Measurements from ENCODE around the gene OR6N2.

OR6N2 gene, protein sequence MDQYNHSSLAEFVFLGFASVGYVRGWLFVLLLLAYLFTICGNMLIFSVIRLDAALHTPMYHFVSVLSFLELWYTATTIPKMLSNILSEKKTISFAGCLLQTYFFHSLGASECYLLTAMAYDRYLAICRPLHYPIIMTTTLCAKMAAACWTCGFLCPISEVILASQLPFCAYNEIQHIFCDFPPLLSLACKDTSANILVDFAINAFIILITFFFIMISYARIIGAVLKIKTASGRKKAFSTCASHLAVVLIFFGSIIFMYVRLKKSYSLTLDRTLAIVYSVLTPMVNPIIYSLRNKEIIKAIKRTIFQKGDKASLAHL

GRCh38 chr1:158781104-158781503, at the start of gene OR6N2:
Gene OR6N2, minus strand, starts transcription at chr1:158781204. Its CDS starts 3,569 bp downstream, at chr1:158777635.
- DNase-seq (ENCODE audit: low read depth in 4 of 4, low spot score in 1 of 4), result no peak

DNA sequence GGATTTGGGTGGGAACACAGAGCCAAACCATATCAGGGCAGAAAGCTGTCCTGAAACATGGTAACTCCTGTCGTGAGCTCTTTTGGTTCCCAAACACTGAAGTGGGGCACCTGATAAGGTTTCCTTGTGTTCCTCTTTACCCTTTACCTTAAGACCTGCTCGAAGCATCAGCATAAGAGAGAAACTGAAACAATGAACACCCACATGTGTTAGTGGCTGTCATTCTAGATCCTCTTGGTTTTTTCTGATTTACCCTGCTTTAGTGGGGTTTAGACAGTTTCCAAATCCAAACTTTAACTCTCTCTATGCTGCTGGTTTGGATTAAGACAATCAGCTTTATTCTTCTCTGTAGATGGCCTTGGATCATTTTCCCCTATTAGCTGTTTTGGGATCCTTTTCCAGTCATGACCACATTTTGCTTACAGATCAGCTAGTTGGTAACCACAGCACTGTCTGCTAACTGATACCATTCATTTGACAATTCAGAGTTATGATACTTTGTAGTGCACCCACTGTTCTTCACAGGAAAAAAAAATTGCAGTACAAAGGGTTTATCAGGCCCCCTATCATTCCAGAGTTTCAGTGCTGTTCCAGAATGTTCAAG, 49.2 kb upstream of the OR6N2 start:
- DNase-seq (ENCODE audit: low read depth in 4 of 4, low spot score in 1 of 4), result no peak

DNA sequence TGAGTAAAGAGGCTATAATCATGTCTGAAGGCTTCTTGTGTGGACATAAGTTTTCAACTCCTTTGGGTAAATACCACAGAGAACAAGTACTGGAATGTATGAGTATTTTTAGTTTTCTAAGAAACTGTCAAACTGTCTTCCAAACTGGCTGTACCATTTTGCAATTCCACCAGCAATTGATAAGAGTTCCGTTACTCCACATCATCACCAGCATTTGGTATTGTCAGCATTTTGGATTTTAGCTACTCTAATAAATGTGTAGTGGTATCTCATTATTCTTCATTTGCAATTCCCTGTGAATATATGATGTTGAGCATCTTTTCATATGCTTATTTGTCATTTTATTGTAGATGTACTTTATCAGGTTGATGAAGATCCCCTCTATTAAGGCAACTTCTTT, 40.7 kb upstream of the OR6N2 start:
- no peak for DNase-seq (ENCODE audit: low read depth in 4 of 4, low spot score in 1 of 4)

DNA sequence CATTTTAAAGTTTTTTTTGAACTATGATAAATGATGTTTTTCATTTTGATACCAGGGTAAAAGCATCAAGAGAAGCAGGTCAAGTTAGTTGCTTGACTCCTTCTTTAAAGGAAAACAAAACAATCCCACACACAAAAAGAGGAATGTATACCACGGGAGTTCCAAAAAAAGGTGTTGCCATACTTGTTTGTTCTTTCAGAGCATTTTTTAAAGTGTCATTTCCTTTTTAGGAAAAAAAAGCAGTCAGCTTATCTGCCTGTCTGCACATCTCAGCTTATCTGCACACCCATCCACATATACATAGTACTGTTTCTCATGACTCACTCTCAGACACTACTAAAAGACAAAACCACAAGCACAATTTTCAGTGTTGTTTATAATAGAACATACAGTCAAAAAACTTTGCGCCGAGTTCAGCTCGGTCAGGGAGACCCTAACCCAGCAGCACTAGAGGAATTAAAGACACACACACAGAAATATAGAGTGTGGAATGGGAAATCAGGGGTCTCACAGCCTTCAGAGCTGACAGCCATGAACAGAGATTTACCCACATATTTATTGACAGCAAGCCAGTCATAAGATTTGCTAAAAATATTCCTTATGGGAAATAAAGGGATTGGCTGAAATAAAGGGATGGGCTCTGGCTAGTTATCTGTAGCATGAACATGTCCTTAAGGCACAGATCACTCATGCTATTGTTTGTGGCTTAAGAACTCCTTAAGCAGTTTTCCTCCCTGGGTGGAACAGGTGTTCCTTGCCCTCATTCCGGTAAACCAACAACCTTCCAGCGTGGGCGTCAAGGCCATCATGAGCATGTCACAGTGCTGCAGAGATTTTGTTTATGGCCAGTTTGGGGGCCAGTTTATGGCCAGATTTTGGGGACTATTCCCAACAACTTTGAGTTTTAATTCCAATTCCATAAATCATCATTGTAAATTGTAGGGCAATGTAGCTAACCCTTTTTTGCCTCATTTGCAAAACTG, 38.7 kb upstream of the OR6N2 start:
- no peak for DNase-seq (ENCODE audit: low read depth in 4 of 4, low spot score in 1 of 4)

GRCh38 chr1:158818975-158819431, 38.0 kb upstream of the OR6N2 start:
- DNase-seq (ENCODE audit: low read depth in 4 of 4, low spot score in 1 of 4), result no peak

- no peak for DNase-seq (ENCODE audit: low read depth in 4 of 4, low spot score in 1 of 4)
These were observed 37.6 kb upstream of the OR6N2 start for GRCh38 chr1:158818560-158818959.

DNA sequence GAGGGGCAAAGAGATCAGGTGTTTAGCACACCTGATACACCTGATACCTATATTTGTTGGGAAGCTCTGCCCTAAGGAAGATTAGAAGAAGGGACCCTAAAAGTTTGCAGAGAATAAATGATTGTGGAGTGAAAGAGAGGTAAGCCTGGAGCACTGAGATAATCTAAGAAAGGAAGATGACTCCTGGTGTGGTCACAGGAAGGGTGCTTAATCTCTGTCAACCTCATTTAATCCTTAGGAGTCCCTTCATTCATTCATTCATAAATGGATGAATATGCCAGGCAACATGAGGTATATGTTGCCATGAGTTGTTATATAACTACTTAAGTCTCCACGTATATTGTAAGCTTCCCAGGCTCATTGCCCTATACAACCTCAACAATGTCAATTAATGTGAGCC, 34.0 kb upstream of the OR6N2 start:
- no peak for DNase-seq (ENCODE audit: low read depth in 4 of 4, low spot score in 1 of 4)

DNA sequence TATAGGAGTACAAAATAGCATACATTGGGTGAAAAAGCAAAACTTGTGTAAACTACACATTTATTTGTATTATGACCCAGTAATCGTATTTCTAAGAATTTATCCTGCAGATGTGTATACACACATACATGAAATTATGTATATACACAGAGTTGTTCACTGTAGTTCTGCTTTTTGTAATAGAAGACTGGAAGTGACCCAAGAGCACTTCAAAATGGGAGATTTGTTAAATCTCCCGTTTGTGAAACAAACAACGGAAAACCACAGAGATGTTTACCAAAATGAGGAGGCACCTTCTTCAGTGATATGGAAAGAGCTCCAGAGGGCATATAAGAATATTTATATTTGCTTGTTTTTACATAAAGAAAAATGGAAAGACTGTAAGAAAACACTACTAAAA, 32.2 kb upstream of the OR6N2 start:
- DNase-seq (ENCODE audit: low read depth in 4 of 4, low spot score in 1 of 4), result no peak

GRCh38 chr1:158812336-158812735, 31.3 kb upstream of the OR6N2 start:
- no peak for DNase-seq (ENCODE audit: low read depth in 4 of 4, low spot score in 1 of 4)

DNA sequence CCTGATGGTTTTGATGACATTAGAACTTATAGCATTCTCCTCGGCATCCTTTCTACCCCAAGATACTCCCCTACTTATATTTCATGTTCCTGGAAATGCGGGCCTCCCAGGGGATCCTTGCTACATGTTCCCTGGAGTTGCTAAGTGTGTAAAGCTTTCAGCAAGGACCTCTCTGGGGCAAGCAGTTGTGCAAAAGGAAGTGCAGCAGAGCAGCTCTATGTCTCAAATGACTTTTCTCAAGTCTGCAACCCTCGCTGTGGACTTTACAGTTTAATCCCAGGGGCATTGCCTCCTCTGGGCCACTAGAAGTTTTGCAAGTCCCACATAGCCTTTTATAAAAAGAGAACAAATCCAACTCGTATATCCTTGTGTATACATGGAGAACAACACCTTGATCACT, 29.3 kb upstream of the OR6N2 start:
- no peak for DNase-seq (ENCODE audit: low read depth in 4 of 4, low spot score in 1 of 4)

DNA sequence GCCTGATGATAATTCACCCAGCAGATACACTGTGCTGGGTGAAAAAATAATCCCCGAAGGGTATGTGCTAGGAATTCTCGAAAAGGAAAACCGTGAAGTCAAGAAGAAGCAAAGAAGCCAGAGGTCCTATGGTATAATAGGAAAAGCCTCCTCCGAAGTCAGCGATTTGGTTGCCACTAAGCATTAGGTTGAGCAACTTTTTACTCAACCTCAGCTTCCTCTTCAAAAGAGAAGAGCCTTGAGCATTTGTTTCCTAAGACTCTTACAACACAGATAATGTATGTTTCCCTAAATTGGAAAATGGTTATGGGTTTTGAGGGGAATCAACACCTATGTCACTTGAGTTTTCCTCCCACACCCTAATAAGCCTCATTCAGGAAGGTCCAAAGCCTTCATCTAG, 28.9 kb upstream of the OR6N2 start:
- no peak for DNase-seq (ENCODE audit: low read depth in 4 of 4, low spot score in 1 of 4)

GRCh38 chr1:158809256-158809655, 28.3 kb upstream of the OR6N2 start:
- no peak for DNase-seq (ENCODE audit: low read depth in 4 of 4, low spot score in 1 of 4)

- no peak for DNase-seq (ENCODE audit: low read depth in 4 of 4, low spot score in 1 of 4)
These were observed 26.0 kb upstream of the OR6N2 start for GRCh38 chr1:158806916-158807536.

DNA sequence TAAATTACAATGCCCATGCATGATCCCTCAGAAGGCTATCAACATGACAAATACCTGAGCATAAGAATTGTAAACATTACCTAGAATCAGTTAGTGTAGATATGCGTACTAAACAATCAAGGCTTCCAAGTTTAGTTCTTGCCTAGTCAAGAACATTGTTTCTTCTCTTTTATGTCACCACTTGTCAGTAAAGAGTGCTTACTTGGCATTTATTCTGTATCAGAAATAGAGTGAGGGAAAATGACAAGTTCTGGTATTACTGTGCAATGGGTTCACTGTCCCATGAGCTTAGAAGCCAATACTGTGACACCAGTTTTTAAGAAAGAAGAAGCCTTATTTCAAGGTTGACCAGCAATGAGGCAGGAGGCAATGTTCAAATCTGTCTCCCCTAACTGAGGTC, 22.7 kb upstream of the OR6N2 start:
- no peak for DNase-seq (ENCODE audit: low read depth in 4 of 4, low spot score in 1 of 4)

DNA sequence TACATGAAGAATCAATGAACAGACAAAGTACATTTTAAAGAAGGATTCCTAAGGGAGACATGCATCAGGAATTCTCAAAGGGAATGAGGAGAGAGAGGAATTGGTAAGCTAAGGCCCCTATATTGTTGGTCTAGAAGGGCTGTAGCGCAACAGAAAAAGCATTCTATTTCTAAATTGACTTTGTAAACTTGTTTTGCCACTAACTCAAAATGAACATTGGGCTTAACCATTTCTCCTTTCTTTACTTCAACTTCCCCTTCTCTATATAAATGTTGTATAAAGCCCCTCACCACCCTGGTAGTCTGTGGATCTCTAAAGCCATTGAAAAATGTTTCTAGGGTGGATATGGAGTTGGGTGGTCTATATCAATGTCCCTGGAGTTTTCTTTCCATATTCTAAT, 20.4 kb upstream of the OR6N2 start:
- DNase-seq (ENCODE audit: low read depth in 4 of 4, low spot score in 1 of 4), result no peak

DNA sequence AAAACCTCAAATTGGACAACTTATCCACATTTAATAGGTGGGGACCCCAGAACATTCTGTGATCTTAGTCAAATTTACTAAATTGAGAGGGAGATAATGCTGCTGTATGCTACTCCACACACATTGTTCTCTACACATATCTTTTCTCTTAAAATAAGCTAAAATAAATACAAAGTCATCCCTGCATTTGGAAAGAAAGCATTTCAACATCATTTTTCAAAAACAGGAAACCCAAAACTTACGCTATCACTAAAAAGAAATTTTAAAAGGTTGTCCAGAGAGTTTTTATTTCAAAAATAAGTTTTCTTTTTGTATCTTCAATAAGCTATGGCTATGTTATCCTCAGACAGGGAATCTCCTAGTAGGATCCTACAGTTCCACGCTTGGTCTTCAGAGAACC, 19.5 kb upstream of the OR6N2 start:
- no peak for DNase-seq (ENCODE audit: low read depth in 4 of 4, low spot score in 1 of 4)

DNA sequence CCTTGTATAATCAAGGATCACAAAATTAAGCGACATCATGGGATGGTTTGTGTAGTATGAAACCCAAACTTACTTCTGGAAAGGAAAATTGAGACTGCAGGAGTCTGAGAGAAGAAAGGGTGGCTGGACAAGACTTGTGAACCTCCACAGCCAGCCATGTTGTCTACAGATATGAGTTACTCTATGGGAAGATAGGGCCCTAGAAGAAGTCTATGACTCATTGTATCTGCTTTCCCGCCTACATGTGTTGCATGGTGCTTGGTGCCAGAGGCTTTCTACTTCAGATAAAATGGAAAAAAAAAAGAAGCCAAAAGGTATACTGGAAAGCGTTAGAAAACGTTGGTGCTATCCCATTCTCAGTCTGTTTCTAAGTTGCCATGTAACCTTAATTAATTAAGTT, 18.7 kb upstream of the OR6N2 start:
- no peak for DNase-seq (ENCODE audit: low read depth in 4 of 4, low spot score in 1 of 4)

GRCh38 chr1:158798531-158798930, 17.5 kb upstream of the OR6N2 start:
- DNase-seq (ENCODE audit: low read depth in 4 of 4, low spot score in 1 of 4), result no peak

DNA sequence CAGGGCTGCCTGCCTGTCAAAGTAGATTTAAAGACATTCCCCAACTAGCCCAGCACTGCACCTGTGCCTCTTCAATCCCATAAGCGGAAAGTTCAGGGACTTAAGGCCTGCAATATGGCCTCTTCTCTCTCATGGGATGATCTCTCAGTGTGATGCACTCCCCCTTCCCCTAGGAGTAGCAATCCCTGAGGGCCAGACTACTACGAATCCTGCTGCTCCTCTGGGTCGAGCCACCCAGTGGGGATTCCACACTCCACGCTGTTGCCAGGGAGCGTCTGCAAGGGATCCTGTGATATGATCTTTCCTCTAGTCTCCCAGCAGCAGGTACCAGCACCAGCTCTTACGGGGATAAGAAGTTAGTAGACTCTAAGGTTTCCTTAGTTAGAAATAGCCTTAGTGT, 13.2 kb upstream of the OR6N2 start:
- DNase-seq (ENCODE audit: low read depth in 4 of 4, low spot score in 1 of 4), result no peak

GRCh38 chr1:158793604-158794003, 12.6 kb upstream of the OR6N2 start:
- peak in 2 of 4 experiments; percentile 6 to 9 for DNase-seq (ENCODE audit: low read depth in 4 of 4, low spot score in 1 of 4)

All from stimulated activated CD4-positive, alpha-beta T cell treated with anti-CD3 and anti-CD28 coated beads, Interleukin-1b, Interleukin-23, amount 100 ng/mL, for 24 hours (primary cell).